ENCODE data around the gene MLLT10. TPM values are rescaled to one million over a fixed set of nuclear protein-coding genes. Genes with fewer than 3 reads are reported as not detected.

Gene MLLT10
- total and polyA plus RNA-seq, 9 of the 15 experiments (the other 6 are each of a cell fraction or from before 2014, with no cell fraction given) = 18.8 to 81.4 (median 64.2) TPM

DNA sequence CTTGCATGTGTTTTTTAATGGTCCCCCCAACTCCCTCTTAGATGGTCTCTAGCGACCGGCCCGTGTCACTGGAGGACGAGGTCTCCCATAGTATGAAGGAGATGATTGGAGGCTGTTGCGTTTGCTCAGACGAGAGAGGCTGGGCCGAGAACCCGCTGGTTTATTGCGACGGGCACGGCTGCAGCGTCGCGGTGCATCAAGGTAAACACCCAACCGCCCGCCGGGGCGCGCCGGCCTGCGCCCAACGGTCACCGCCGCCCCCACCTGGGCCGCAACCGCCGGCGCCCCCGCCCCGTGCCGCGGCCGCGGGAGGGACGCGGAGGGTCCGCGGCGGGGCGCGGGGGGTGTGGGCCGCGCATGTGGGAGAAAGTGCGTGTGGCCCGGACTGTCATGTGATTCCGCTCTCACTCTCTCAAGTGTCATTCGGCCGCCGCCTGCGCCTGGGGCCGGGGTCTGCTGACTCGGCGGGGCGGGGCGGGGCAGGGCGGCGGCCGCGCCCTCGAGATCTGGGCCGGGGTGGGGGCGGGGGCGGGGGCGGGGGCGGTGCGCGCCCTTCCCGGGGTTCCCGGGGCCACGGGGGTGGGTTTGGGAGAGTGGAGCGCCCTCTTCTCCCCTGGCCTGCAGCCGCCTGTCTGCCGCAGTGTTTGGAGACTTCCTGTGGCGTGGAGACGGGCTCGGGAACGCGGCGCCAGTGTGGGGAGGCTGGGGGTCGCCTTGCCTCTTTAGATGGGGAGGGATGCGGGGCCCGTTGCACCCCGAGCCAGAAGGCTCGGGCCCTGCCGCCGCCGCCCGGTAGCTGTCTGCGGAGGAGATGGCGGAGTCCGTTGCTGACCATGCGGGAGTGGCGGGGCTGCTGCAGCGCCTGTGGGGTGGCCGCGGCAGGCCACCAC is 817 bp downstream of the MLLT10 start:
- ChIA-PET POLR2A (interaction anchor here (1.8 to 2.8 kb wide), 2 partner anchors 15 to 26 kb away, joined by 7 to 10 read pairs; no protein-coding TSS in a partner anchor), CTCF (ENCODE audit: low intra/inter-chr PET ratio) (no interaction called here)
- no TSS peak for BruUV-seq (replicated peaks)
- Histone ChIP-seq H3K9me1 (ENCODE audit: control insufficient read depth, insufficient read depth, low read length) (no peaks in the 10 kb centered on the region), H3K4me2 (ENCODE audit: insufficient read depth, low read length) (peak overlapping the region; percentile 84), H3K4me3 (peak overlapping the region; percentile 60), H3K79me2 (ENCODE audit: control insufficient read depth, insufficient read depth, low read length) (peaks cover 66% of the 10 kb centered on the region), H3K27me3 (ENCODE audit: control insufficient read depth in 2 of 2, insufficient read depth in 2 of 2, low read length in 2 of 2) (no peaks in the 10 kb centered on the region), H3K4me1 (replicated peaks in 1 of 2; ENCODE audit: control insufficient read depth in 2 of 2, insufficient read depth in 2 of 2, low read length in 2 of 2) (peaks cover 8 to 11% of the 10 kb centered on the region in 2 experiments; a peak in 4 of 5 replicates), H3K9ac (ENCODE audit: insufficient read depth in 1 of 2, low read depth in 2 of 2, low read length in 2 of 2) (peak overlapping the region; percentile 69 to 91), H3K9me3 (replicated peaks; ENCODE audit: control insufficient read depth, insufficient read depth, low read depth, low read length) (no peaks in the 10 kb centered on the region), H3K36me3 (ENCODE audit: control insufficient read depth, insufficient read depth, low read length) (peaks cover 43% of the 10 kb centered on the region), H4K20me1 (replicated peaks; ENCODE audit: control insufficient read depth, insufficient read depth, low read length) (no peaks in the 10 kb centered on the region), H3K27ac (ENCODE audit: extremely low read depth, low read depth, low read length) (peak overlapping the region; percentile 96), H2AFZ (ENCODE audit: low read depth, low read length) (peak overlapping the region; percentile 63)
- 2% methylated on average over 45 of the region's 96 CpGs for WGBS (ENCODE audit: insufficient coverage, low coverage, missing lambda C conversion rate)
- ATAC-seq (peak; percentile 42), FAIRE-seq (no peak), DNase-seq (ENCODE audit: extremely low read depth in 1 of 4, low spot score in 3 of 4) (peak; percentile 81 to 85 (median 82))
- in situ Hi-C loops (cut with MboI) (no loop called here), intact Hi-C loops (cut with micrococcal nuclease) (loop anchor here (5.0 kb wide), 2 partner anchors 38 to 692 kb away; no protein-coding TSS in a partner anchor)
- TF ChIP-seq SUPT5H (IDR thresholded peaks at IDR 0.05) (0 out of 2 replicates have a peak, but pooled peaks have one; percentile 34), L3MBTL2 (IDR thresholded peaks at IDR 0.05) (0 out of 2 replicates have a peak, but pooled peaks have one; percentile 19), MYC (IDR thresholded peaks at IDR 0.05; ENCODE audit: low read depth, low read length) (peak; percentile 60), MYC (CRISPR knock-in tag; IDR thresholded peaks at IDR 0.05; ENCODE audit: borderline replicate concordance, low read depth) (peak; percentile 71; the same call in 1 of the 2 replicates), GATAD2B (IDR thresholded peaks at IDR 0.05; ENCODE audit: borderline replicate concordance) (peak; percentile 66), MAZ (CRISPR knock-in tag; conservative IDR thresholded peaks at IDR 0.05 in 1 of 2, IDR thresholded peaks at IDR 0.05 in 1 of 2) (peak; percentile 3 to 45; a peak in 2 of 4 replicates), BCOR (IDR thresholded peaks at IDR 0.05) (no peak), CBX1 (IDR thresholded peaks at IDR 0.05; ENCODE audit: low read depth) (no peak), SIN3A (IDR thresholded peaks at IDR 0.05; ENCODE audit: borderline replicate concordance in 2 of 2, control insufficient read depth in 1 of 2, low read depth in 2 of 2, low read length in 2 of 2) (peak in 1 of 2 experiments; percentile 45; a peak in 1 of 4 replicates), KDM5B (IDR thresholded peaks at IDR 0.05; ENCODE audit: insufficient replicate concordance, low read depth, low read length) (peak; percentile 45), ELF4 (CRISPR knock-in tag; IDR thresholded peaks at IDR 0.05) (0 out of 2 replicates have a peak, but pooled peaks have one; percentile 29), COPS2 (conservative IDR thresholded peaks at IDR 0.05) (no peak), CXXC5 (CRISPR knock-in tag; IDR thresholded peaks at IDR 0.05) (peak; percentile 56)
- TF ChIP-seq, protein P1, sequence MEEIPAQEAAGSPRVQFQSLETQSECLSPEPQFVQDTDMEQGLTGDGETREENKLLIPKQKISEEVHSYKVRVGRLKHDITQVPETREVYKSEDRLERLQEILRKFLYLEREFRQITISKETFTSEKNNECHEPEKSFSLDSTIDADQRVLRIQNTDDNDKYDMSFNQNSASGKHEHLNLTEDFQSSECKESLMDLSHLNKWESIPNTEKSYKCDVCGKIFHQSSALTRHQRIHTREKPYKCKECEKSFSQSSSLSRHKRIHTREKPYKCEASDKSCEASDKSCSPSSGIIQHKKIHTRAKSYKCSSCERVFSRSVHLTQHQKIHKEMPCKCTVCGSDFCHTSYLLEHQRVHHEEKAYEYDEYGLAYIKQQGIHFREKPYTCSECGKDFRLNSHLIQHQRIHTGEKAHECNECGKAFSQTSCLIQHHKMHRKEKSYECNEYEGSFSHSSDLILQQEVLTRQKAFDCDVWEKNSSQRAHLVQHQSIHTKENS (CRISPR knock-in tag; IDR thresholded peaks at IDR 0.05) = no peak
- TF ChIP-seq, protein P2, sequence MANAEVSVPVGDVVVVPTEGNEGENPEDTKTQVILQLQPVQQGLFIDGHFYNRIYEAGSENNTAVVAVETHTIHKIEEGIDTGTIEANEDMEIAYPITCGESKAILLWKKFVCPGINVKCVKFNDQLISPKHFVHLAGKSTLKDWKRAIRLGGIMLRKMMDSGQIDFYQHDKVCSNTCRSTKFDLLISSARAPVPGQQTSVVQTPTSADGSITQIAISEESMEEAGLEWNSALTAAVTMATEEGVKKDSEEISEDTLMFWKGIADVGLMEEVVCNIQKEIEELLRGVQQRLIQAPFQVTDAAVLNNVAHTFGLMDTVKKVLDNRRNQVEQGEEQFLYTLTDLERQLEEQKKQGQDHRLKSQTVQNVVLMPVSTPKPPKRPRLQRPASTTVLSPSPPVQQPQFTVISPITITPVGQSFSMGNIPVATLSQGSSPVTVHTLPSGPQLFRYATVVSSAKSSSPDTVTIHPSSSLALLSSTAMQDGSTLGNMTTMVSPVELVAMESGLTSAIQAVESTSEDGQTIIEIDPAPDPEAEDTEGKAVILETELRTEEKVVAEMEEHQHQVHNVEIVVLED (CRISPR knock-in tag; IDR thresholded peaks at IDR 0.05) = peak; percentile 52; the same call in 1 of the 2 replicates
- TF ChIP-seq, protein P3, sequence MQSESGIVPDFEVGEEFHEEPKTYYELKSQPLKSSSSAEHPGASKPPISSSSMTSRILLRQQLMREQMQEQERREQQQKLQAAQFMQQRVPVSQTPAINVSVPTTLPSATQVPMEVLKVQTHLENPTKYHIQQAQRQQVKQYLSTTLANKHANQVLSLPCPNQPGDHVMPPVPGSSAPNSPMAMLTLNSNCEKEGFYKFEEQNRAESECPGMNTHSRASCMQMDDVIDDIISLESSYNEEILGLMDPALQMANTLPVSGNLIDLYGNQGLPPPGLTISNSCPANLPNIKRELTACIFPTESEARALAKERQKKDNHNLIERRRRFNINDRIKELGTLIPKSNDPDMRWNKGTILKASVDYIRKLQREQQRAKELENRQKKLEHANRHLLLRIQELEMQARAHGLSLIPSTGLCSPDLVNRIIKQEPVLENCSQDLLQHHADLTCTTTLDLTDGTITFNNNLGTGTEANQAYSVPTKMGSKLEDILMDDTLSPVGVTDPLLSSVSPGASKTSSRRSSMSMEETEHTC (IDR thresholded peaks at IDR 0.05) = peak; percentile 48; the same call in 1 of the 2 replicates
